Measurements from ENCODE around the gene PIK3C2A.

PIK3C2A gene

GRCh38 chr11:17224727-17225126 lies 16.9 kb upstream of the PIK3C2A start:
- no peak for ATAC-seq
- no peak for TF ChIP-seq CSDC2 (CRISPR knock-in tag; IDR thresholded peaks at IDR 0.05)
- no peak for TF ChIP-seq SNAI2 (CRISPR knock-in tag; IDR thresholded peaks at IDR 0.05)
- no peak for TF ChIP-seq ESRRG (CRISPR knock-in tag; IDR thresholded peaks at IDR 0.05)
- TF ChIP-seq ZNF8 (CRISPR knock-in tag; IDR thresholded peaks at IDR 0.05): no peak
- no peak for TF ChIP-seq ZNF70 (CRISPR knock-in tag; IDR thresholded peaks at IDR 0.05)
- TF ChIP-seq, protein P1, sequence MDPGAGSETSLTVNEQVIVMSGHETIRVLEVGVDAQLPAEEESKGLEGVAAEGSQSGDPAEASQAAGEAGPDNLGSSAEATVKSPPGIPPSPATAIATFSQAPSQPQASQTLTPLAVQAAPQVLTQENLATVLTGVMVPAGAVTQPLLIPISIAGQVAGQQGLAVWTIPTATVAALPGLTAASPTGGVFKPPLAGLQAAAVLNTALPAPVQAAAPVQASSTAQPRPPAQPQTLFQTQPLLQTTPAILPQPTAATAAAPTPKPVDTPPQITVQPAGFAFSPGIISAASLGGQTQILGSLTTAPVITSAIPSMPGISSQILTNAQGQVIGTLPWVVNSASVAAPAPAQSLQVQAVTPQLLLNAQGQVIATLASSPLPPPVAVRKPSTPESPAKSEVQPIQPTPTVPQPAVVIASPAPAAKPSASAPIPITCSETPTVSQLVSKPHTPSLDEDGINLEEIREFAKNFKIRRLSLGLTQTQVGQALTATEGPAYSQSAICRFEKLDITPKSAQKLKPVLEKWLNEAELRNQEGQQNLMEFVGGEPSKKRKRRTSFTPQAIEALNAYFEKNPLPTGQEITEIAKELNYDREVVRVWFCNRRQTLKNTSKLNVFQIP (CRISPR knock-in tag; IDR thresholded peaks at IDR 0.05; ENCODE audit: borderline replicate concordance, low read depth): no peak
- TF ChIP-seq OSR1 (CRISPR knock-in tag; IDR thresholded peaks at IDR 0.05): no peak
- TF ChIP-seq TCF4 (CRISPR knock-in tag; IDR thresholded peaks at IDR 0.05; ENCODE audit: borderline replicate concordance): no peak
- TF ChIP-seq, protein P2, sequence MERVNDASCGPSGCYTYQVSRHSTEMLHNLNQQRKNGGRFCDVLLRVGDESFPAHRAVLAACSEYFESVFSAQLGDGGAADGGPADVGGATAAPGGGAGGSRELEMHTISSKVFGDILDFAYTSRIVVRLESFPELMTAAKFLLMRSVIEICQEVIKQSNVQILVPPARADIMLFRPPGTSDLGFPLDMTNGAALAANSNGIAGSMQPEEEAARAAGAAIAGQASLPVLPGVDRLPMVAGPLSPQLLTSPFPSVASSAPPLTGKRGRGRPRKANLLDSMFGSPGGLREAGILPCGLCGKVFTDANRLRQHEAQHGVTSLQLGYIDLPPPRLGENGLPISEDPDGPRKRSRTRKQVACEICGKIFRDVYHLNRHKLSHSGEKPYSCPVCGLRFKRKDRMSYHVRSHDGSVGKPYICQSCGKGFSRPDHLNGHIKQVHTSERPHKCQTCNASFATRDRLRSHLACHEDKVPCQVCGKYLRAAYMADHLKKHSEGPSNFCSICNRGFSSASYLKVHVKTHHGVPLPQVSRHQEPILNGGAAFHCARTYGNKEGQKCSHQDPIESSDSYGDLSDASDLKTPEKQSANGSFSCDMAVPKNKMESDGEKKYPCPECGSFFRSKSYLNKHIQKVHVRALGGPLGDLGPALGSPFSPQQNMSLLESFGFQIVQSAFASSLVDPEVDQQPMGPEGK (CRISPR knock-in tag; IDR thresholded peaks at IDR 0.05; ENCODE audit: borderline replicate concordance): no peak
- no peak for TF ChIP-seq TSHZ2 (CRISPR knock-in tag; IDR thresholded peaks at IDR 0.05)
- TF ChIP-seq GLIS3 (CRISPR knock-in tag; IDR thresholded peaks at IDR 0.05): no peak
- TF ChIP-seq, protein P3, sequence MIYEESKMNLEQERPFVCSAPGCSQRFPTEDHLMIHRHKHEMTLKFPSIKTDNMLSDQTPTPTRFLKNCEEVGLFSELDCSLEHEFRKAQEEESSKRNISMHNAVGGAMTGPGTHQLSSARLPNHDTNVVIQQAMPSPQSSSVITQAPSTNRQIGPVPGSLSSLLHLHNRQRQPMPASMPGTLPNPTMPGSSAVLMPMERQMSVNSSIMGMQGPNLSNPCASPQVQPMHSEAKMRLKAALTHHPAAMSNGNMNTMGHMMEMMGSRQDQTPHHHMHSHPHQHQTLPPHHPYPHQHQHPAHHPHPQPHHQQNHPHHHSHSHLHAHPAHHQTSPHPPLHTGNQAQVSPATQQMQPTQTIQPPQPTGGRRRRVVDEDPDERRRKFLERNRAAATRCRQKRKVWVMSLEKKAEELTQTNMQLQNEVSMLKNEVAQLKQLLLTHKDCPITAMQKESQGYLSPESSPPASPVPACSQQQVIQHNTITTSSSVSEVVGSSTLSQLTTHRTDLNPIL (CRISPR knock-in tag; IDR thresholded peaks at IDR 0.05; ENCODE audit: low read depth): no peak
- no peak for TF ChIP-seq BACH2 (CRISPR knock-in tag; IDR thresholded peaks at IDR 0.05; ENCODE audit: borderline replicate concordance)
- no peak for TF ChIP-seq ZFP30 (CRISPR knock-in tag; IDR thresholded peaks at IDR 0.05)
- no peak for TF ChIP-seq ARNTL (CRISPR knock-in tag; IDR thresholded peaks at IDR 0.05; ENCODE audit: borderline replicate concordance, low read depth)
- TF ChIP-seq ISL1 (CRISPR knock-in tag; IDR thresholded peaks at IDR 0.05): no peak
- no peak for TF ChIP-seq TOX (CRISPR knock-in tag; IDR thresholded peaks at IDR 0.05; ENCODE audit: borderline replicate concordance)
- no peak for TF ChIP-seq CSRNP3 (CRISPR knock-in tag; IDR thresholded peaks at IDR 0.05)

DNA sequence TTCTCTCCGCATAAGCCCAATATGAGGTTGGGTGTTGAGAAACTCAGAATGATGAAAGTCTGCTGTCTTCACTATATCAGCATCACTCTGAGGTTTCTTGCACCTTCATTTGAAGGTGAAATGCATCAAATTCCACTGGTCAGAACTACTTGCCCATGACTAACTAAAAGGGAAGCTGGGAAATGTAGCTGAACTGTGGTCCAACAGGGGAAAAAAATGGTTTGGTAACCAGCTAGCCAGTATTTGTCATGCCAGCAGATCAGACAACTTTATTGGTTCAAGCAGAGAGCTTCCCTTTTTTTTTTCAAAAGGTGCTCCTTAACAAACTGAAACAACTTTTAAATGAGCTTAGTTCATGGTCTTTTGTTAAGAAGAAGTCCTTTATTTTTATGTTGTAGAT lies 14.2 kb upstream of the PIK3C2A start:
- ATAC-seq: no peak
- TF ChIP-seq GLIS3 (CRISPR knock-in tag; IDR thresholded peaks at IDR 0.05): no peak
- TF ChIP-seq, protein P2 (CRISPR knock-in tag; IDR thresholded peaks at IDR 0.05; ENCODE audit: borderline replicate concordance): no peak
- no peak for TF ChIP-seq ZNF565 (CRISPR knock-in tag; conservative IDR thresholded peaks at IDR 0.05; ENCODE audit: low read depth)
- TF ChIP-seq, protein P3 (CRISPR knock-in tag; IDR thresholded peaks at IDR 0.05; ENCODE audit: low read depth): no peak
- TF ChIP-seq SNAI2 (CRISPR knock-in tag; IDR thresholded peaks at IDR 0.05): no peak
- TF ChIP-seq CSRNP3 (CRISPR knock-in tag; IDR thresholded peaks at IDR 0.05): no peak
- TF ChIP-seq ZNF70 (CRISPR knock-in tag; IDR thresholded peaks at IDR 0.05): no peak
- no peak for TF ChIP-seq CSDC2 (CRISPR knock-in tag; IDR thresholded peaks at IDR 0.05)
- no peak for TF ChIP-seq ZFP3 (CRISPR knock-in tag; IDR thresholded peaks at IDR 0.05)
- TF ChIP-seq OSR1 (CRISPR knock-in tag; IDR thresholded peaks at IDR 0.05): no peak
